VCaP (cell line): ENCODE measurements around the gene GIMAP1.
A peak's percentile ranks its signal among the peaks of the same experiment; 100 is the strongest.

ENCODE experiments used
- H3K27ac ChIP-seq: fragments of 450-650 bp; 2 replicates; pipeline ENCODE4 v1.5.1; 2017
- TF ChIP-seq, protein P1 (sequence below): fragments of 450-650 bp; conservative IDR thresholded peaks from 2 replicates; pipeline ENCODE4 v1.5.1; 2017; ENCODE audit warnings: mild to moderate bottlenecking, moderate library complexity

GIMAP1 gene

GRCh38 chr7:150735596-150736358, 19.4 kb downstream of the GIMAP1 start:
- H3K27ac ChIP-seq: peak overlapping the region; percentile 26; the same call in 1 of the 2 replicates
- TF ChIP-seq, protein P1, sequence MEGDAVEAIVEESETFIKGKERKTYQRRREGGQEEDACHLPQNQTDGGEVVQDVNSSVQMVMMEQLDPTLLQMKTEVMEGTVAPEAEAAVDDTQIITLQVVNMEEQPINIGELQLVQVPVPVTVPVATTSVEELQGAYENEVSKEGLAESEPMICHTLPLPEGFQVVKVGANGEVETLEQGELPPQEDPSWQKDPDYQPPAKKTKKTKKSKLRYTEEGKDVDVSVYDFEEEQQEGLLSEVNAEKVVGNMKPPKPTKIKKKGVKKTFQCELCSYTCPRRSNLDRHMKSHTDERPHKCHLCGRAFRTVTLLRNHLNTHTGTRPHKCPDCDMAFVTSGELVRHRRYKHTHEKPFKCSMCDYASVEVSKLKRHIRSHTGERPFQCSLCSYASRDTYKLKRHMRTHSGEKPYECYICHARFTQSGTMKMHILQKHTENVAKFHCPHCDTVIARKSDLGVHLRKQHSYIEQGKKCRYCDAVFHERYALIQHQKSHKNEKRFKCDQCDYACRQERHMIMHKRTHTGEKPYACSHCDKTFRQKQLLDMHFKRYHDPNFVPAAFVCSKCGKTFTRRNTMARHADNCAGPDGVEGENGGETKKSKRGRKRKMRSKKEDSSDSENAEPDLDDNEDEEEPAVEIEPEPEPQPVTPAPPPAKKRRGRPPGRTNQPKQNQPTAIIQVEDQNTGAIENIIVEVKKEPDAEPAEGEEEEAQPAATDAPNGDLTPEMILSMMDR: no peak; the same call in 1 of the 2 replicates

DNA sequence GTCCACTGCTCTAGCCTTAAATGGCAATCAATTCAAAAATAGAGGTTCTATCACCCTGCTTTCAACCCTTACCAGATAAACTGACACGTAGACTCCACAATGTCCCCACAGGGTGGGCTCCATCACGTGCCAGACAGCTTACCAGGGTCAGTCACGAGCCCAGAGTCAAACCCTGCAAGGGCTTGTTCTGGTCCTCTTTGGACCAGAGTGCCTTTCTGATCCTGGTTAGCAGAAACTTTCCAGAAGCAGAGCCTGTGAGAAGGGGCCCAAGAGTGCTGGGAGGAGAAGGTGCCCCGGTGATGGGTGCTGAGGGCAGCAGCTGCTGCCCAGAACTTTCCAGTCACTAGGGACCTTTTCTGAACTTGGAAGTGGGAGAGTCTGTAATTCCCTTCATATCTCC, 20.5 kb downstream of the GIMAP1 start:
- peak overlapping the region; percentile 26 for H3K27ac ChIP-seq
- TF ChIP-seq, protein P1: no peak

- TF ChIP-seq, protein P1: no peak
- H3K27ac ChIP-seq: peak within 1 kb of the TSS; percentile 26
Observed at GRCh38 chr7:150737265-150738055, 21.0 kb downstream of the GIMAP1 start, which contains the start of gene GIMAP5. GIMAP5 (plus strand) TSS chr7:150737418; CDS start chr7:150740885, 3,467 bp downstream.

DNA sequence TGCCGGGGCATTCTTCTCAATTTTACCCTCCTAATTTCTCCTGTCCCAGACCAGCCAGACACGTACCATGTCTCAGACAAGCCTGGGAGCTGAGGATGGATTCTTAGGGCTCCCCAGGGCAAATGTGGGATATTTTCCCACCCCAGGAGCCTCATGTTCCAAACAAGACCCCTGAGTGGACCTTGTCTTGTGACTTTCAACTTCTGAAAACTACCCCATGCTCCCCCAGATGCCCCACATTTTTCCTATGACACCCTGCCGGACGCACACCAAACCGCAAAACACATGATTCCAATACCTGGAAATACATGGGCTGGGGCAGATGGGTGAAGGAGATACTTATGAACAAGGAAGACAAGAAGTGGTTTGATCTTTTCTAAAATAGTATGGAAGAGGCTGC, 21.7 kb downstream of the GIMAP1 start:
- H3K27ac ChIP-seq: no peak overlapping the region
- TF ChIP-seq, protein P1: no peak

GRCh38 chr7:150738591-150739001, 22.2 kb downstream of the GIMAP1 start:
- no peak overlapping the region for H3K27ac ChIP-seq
- TF ChIP-seq, protein P1: no peak

DNA sequence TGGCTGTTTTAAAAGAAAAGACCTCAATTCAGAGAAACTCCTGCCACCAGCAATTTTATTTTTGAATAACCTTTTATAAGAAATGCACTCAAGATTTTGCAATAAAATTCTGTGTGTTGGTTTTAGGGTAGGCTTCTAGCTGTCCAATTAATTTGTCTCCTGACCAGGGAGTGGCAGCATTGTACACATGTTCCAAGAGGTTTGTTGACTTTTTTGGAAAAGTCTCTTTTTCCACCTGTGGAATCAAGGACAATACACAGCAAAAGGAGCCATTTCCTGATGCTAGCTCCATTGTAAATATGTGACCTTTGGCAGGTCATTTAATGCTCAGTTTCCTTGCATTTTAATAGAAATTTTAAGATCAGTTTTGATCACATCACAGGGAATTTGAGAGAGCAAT, 22.6 kb downstream of the GIMAP1 start:
- TF ChIP-seq, protein P1: peak; percentile 72
- H3K27ac ChIP-seq: no peak overlapping the region

DNA sequence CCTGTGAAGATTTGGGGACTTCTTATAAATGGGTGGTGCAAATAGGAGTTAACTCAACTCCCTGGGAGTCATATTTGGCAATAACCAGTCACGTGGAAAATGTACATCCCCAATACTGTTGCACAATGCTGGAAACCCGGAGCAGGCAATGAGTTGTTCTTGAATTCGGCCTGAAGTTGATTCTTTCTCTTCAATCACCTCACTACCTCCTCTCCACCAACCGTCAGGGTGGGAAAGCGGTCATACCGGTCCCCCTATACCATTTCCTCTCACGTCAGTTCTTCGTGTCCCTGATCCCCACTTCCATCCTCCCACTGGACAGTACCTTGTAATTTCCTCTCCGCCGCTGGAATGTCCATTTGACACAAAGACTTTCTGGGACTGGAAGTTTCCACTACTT, 23.6 kb downstream of the GIMAP1 start:
- no peak overlapping the region for H3K27ac ChIP-seq
- TF ChIP-seq, protein P1: no peak
